GM12872 (cell line): Measurements from ENCODE around the gene LINGO3.

Source experiments
- TF ChIP-seq, protein P1 (sequence below): IDR thresholded peaks from 3 replicates; pipeline ENCODE4 v1.5.1; 2011; ENCODE audit warnings: low read depth, mild to moderate bottlenecking, low read length, moderate library complexity; ENCODE audit not compliant: insufficient read depth

The LINGO3 gene

DNA sequence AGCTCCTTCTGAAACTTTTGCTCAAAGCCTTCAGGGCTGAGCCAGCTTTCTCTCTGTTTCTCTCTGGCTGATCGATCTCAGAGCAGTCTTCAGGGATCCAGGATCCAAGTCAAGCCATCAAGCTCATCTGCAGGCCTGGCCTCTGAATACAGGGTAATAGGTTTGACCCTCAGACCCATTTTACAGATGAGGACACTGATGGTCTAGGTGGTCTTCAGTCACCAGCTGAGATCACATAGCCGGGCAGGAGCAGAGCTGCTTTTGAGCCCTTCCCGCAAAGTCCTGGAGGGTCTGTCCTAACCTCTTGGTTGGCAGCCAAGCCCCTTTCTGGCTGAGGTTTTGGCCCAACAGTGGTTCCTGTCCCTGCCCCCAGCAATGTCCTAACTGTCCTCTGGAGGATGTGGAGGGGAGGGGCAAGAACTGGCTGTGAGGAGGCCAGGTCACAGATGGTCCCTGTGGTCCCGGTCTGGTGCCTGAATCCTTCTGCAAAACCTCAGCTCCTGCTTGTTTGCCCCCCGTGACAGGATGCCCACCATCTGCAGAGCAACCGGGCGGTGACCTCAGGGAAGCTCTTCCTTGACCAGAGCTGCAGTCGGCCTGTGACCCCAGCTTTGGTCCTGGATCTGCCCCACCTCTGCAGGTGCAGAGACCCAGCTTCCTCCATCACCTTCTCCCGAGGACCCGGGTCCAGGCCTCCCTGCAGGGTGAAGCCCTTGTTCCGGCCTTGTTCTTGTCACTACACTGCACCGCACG lies 20.2 kb downstream of the LINGO3 start:
- TF ChIP-seq, protein P1, sequence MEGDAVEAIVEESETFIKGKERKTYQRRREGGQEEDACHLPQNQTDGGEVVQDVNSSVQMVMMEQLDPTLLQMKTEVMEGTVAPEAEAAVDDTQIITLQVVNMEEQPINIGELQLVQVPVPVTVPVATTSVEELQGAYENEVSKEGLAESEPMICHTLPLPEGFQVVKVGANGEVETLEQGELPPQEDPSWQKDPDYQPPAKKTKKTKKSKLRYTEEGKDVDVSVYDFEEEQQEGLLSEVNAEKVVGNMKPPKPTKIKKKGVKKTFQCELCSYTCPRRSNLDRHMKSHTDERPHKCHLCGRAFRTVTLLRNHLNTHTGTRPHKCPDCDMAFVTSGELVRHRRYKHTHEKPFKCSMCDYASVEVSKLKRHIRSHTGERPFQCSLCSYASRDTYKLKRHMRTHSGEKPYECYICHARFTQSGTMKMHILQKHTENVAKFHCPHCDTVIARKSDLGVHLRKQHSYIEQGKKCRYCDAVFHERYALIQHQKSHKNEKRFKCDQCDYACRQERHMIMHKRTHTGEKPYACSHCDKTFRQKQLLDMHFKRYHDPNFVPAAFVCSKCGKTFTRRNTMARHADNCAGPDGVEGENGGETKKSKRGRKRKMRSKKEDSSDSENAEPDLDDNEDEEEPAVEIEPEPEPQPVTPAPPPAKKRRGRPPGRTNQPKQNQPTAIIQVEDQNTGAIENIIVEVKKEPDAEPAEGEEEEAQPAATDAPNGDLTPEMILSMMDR = no peak

DNA sequence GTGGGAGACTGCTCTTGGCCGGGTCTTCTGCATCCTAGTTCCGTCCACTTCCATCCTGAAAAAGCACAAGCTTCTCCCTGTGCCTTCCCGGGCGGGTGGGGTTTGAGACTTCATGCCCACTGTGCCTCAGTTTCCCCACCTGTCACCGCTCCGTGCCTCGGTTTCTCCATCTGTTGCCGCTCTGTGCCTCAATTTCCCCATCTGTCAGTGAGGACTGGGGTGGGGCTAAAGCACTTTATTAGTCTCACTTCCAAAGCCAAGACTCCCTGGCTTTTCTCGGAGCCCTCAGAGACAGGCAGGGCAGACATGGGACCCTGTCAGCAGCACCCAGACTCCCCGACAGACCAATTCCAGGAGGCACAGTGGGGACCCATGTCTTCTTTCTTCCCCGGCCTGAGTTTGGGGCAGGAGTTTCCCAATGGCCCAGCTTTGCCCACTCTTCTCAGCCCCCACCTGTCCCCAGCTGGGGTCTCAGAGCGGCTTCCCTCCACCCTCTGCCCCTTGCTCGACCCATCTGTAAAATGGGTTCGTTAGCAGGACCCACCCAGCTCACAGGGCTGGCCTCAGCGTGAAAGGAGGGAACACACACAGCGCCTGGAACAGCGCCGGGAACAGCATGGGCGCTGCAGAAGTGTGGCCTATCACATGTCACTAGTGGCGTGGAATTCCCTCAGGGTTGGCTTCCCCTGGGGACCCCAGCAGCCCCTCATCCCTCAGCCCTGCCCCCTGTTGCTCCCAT lies 21.4 kb downstream of the LINGO3 start:
- TF ChIP-seq, protein P1 = no peak

DNA sequence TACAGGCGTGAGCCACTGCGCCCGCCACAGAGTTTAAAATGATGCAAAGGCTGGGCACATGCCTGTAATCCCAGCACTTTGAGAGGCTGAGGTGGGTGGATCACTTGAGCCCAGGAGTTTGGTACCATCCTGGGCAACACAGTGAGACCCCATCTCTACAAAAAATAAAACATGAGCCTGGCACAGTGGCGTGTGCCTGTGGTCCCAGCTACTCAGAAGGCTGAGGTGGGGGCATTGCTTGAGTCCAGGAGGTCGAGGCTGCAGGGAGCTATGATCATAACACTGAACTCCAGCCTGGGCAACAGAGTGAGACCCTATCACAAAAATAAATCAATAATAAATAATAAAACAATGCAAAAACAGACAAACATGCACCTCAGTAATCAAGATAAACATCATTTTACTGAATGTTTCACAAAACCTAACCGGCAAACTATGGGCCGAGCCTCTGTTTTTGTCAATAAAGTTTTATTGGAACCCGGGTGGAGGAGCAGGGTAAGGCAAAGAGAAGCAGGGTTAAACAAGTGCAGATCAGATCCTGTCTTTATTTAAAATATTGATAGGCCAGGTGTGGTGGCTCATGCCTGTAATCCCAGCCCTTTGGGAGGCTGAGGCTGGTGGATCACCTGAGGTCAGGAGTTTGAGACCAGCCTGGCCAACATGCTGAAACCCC lies 24.0 kb downstream of the LINGO3 start:
- TF ChIP-seq, protein P1 = no peak

DNA sequence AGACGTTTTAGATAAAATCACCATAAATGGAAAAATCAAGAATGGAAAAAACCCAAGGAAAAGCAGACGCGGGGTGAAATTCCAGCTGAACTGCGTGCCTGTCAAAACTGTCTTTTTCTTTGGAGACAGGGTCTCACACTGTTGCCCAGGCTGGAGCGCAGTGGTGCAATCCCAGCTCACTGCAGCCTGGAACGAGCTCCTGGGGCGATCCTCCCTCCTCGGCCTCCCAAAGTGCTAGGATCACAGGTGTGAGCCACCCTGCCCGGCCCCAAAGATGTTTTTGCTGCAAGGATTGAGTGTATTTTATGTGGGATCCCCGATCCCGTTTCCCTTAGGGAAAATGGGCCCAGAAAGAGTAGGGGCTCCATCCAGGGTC lies 25.1 kb downstream of the LINGO3 start:
- TF ChIP-seq, protein P1 = no peak

DNA sequence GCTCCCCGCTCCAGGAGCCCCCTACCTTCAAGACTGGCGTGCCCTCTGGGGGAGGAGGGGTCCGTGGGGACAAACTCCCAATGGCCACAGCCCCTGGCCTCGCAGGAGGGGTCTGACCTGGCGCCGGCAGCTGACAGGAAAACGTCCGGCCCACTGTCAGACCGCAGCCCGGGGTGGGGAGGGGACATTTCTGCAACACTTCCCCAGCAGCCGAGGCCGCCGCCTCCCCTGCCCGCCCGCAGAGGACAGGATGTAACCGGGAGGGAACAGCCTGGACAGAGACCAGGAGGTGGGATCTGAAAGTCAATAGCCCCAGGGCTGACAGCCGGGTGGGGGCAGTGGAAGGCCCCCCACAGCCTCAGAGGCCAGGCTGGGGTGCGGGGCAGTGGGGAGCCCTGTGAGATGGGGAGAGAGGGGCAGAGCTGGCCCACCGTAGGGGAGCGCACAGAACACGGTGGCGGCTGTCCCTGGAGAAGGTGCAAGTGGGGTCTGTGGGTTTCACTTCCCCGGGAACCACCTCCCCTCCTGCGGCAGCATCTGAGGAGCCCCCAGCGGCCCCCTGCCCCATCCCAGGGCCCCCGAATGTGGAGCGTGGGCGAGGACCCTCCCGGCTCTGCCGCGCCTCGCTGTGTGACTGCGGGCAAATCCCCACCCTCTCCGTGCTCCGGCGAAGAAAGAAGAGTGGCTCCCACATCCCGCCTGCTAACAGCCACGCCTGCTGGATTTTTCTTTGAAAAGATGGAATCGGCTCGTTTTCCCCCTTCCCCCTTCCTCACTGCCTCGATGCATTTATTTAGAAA lies 25.7 kb downstream of the LINGO3 start, which contains the start of gene PEAK3:
PEAK3 (minus strand) TSS at position 114 of the 800 bp plus-strand sequence. CDS start 1,244 bp downstream, outside the sequence.
- TF ChIP-seq, protein P1 = no peak

DNA sequence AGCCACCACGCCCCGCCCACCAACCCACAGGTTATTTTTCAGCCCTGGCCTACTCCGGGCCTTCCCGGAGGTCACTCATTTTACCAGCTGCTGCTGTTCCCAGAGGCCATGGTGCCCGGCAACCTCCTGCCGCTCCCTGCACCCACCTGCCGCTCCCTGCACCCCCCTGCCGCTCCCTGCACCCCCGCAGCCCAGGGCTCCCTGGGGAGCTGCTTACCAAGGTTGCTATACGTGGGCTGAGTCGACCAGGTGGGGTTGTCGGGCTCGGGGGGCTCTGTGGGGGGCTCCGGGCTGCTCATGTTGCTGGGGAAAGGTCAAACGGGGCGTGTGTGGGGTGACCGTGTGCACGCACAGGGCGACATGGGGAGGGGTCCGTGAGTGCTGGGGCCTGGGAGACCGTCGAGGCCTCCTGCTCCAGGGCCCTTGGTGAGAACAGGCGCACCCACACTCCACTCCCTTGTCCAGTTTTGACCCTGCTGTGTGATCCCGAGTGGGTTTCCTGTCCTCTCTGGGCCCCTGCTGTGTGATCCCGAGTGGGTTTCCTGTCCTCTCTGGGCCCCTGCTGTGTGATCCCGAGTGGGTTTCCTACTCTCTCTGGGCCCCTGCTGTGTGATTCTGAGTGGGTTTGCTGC lies 27.2 kb downstream of the LINGO3 start:
- TF ChIP-seq, protein P1 = no peak
